HUES6 (cell line): ENCODE data around the gene RAD18.
A peak's percentile ranks its signal among the peaks of the same experiment; 100 is the strongest.

Experiments used
- H3K27ac ChIP-seq: 2 replicates; pipeline ENCODE4 v1.7.0; 2013; ENCODE audit warnings: low read depth, mild to moderate bottlenecking, low read length, inconsistent platforms
- H3K27me3 ChIP-seq: 2 replicates; pipeline ENCODE4 v1.6.1; 2013; ENCODE audit warnings: low read length; ENCODE audit not compliant: control insufficient read depth, insufficient read depth
- H3K36me3 ChIP-seq: 2 replicates; pipeline ENCODE4 v1.6.1; 2013; ENCODE audit warnings: low read length; ENCODE audit not compliant: control insufficient read depth, insufficient read depth
- H3K4me1 ChIP-seq: 2 replicates; pipeline ENCODE4 v1.6.1; 2013; ENCODE audit warnings: low read length; ENCODE audit not compliant: control insufficient read depth, insufficient read depth
- H3K4me3 ChIP-seq: 2 replicates; pipeline ENCODE4 v1.5.1; 2013; ENCODE audit warnings: low read depth, low read length
- H3K9ac ChIP-seq: one replicate; pipeline ENCODE4 v1.6.1; 2013; ENCODE audit warnings: mild to moderate bottlenecking, low read length
- H3K9me3 ChIP-seq: 2 replicates; pipeline ENCODE4 v1.6.1; 2013; ENCODE audit warnings: low read depth, low read length; ENCODE audit not compliant: control insufficient read depth, insufficient read depth

The RAD18 gene, protein sequence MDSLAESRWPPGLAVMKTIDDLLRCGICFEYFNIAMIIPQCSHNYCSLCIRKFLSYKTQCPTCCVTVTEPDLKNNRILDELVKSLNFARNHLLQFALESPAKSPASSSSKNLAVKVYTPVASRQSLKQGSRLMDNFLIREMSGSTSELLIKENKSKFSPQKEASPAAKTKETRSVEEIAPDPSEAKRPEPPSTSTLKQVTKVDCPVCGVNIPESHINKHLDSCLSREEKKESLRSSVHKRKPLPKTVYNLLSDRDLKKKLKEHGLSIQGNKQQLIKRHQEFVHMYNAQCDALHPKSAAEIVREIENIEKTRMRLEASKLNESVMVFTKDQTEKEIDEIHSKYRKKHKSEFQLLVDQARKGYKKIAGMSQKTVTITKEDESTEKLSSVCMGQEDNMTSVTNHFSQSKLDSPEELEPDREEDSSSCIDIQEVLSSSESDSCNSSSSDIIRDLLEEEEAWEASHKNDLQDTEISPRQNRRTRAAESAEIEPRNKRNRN

DNA sequence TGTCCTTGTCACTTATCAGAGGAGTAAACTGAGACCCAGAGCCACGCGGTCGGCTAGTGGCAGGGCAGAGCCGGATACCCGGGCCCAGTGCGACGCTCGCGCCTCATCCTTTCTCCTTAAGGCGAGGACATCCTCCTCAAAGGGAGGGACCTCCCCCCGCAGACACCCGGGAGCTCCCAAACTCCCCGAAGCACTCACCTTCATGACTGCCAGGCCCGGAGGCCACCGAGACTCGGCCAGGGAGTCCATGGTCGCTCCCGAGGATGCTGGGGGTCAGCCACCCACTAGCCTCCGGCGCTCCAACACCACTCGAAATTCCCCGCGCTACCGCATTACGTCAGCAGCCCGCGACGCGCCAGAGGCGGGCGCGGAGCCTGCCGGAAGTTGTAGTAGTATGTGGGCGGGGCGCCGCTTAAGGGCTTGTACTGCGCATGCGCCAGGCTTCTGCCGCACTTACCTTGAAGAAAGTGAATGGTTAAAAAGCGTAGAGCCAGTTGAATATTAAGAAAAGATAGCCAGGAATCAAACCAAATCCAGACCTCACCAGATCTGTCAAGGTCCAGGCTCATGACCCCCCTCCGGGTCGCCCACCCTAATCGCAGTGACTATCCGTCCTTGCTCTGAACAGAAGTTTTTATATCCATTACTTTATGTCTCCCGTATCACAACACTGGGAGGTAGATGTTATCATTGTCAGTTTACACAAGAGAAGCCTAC, at the start of gene RAD18:
Gene RAD18 (minus strand): TSS at position 336 of the 717 bp plus-strand sequence. CDS start 87 bp downstream, at position 249.
- peak within 1 kb of the TSS; percentile 97; the same call in 1 of the 2 replicates for H3K27ac ChIP-seq
- no peaks in the 10 kb centered on the region for H3K27me3 ChIP-seq
- H3K4me1 ChIP-seq, result peaks cover 31% of the 10 kb centered on the region
- H3K36me3 ChIP-seq, result peaks cover 9% of the 10 kb centered on the region
- H3K9ac ChIP-seq, result peak within 1 kb of the TSS; percentile 79
- H3K9me3 ChIP-seq, result no peaks in the 10 kb centered on the region
- peak within 1 kb of the TSS; percentile 83 for H3K4me3 ChIP-seq

DNA sequence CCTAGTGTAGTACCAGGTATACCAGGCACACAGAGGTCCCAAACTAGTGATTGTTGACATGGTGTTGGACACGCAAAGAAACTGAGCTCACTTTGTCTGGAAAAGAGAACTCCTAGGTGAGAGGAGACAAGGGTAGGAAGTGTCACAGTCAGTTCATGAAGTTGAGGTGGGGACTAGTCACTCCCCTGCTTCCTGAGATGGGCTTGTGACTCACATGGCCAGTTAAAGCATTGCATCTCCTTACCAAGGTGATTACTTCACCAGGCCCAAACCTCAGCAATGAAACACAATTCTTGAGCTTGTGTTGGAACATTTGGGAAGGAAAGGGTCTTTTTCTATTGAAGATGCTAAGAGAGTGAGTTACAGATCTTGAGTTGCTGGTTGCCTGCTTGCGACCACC, 49.2 kb upstream of the RAD18 start:
- H3K4me1 ChIP-seq, result peaks cover 4% of the 10 kb centered on the region; the same call in 1 of the 2 replicates
- H3K4me3 ChIP-seq, result no peak overlapping the region
- H3K27ac ChIP-seq, result no peak overlapping the region
- no peak overlapping the region for H3K9ac ChIP-seq
- H3K9me3 ChIP-seq, result no peaks in the 10 kb centered on the region
- no peaks in the 10 kb centered on the region for H3K27me3 ChIP-seq
- H3K36me3 ChIP-seq, result no peaks in the 10 kb centered on the region

DNA sequence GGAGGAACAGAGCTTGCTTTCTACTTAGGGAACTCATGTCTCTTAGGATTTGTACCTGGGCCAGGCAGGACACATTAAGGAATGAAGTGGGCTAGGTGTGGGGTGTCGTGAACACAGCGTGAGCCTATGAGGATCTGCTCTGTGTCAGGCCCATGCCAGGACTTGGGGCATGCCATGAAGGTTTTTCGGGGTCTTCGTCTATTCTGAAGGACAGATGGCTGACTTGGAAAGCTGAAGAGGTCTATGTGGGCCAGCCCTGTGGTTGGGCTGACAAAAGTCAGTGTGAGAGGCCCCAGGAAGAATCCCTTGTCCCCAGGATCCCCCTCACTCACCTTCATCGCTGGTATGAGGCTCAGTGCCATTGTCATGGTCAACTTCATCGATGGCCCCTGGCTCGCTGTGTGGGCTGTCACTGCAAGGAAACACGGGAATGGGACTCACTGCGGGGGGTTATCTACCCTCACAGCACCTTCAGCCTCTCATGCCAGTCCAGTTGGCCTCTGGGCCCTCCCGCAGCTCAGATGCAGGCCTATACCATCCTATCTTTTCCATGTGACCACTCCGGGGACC, 46.8 kb upstream of the RAD18 start:
- H3K36me3 ChIP-seq, result no peaks in the 10 kb centered on the region
- peaks cover 4% of the 10 kb centered on the region; the same call in 1 of the 2 replicates for H3K4me1 ChIP-seq
- no peaks in the 10 kb centered on the region for H3K27me3 ChIP-seq
- no peak overlapping the region for H3K4me3 ChIP-seq
- no peak overlapping the region for H3K27ac ChIP-seq
- no peak overlapping the region for H3K9ac ChIP-seq
- H3K9me3 ChIP-seq, result no peaks in the 10 kb centered on the region

- H3K27ac ChIP-seq, result no peak overlapping the region
- no peak overlapping the region for H3K9ac ChIP-seq
- H3K36me3 ChIP-seq, result no peaks in the 10 kb centered on the region
- no peak overlapping the region for H3K4me3 ChIP-seq
- peaks cover 4% of the 10 kb centered on the region; the same call in 1 of the 2 replicates for H3K4me1 ChIP-seq
- no peaks in the 10 kb centered on the region for H3K27me3 ChIP-seq
- no peaks in the 10 kb centered on the region for H3K9me3 ChIP-seq
These were observed 45.4 kb upstream of the RAD18 start for GRCh38 chr3:9008550-9009255.

DNA sequence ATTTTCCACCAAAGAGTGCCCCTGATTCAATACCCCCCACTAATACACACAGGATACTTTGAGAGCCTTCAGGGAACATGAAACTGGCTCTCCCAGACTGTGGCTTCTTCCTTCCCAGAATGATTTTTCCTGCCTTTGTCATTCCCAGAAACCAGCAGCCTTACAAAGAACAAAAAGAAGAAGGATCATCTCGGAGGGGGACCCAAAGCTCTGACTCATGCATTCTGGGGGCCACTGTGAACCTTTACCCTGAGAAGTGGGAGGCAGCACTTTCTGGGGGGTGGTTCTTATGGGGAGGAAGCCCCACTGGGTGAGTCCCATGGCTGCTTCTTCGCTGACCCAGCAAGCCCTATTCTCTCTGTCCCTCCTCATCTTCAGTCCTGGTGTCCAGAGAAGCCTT, 44.7 kb upstream of the RAD18 start:
- Histone ChIP-seq H3K9ac (no peak overlapping the region), H3K27me3 (no peaks in the 10 kb centered on the region), H3K9me3 (no peaks in the 10 kb centered on the region), H3K4me3 (no peak overlapping the region), H3K36me3 (no peaks in the 10 kb centered on the region), H3K4me1 (peaks cover 4% of the 10 kb centered on the region; the same call in 1 of the 2 replicates), H3K27ac (no peak overlapping the region)

DNA sequence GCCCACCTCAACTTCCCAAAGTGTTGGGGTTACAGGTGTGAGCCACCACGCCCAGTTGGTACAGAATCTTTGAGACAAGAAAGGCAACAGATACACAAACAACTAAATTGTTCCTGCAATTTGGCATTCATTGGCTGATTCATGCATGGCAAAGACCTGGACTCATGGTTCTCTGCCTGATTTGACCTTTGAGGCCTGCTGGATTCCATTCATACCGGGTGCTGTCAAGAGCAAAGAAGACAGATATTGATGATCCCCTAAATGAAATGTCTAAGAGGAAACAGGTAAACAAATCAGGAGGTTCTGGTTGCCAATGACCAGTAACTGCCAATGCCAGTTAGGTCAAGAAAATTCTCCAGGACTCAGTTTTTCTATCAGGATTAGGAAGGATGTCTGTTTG, 43.9 kb upstream of the RAD18 start:
- peaks cover 4% of the 10 kb centered on the region; the same call in 1 of the 2 replicates for H3K4me1 ChIP-seq
- no peaks in the 10 kb centered on the region for H3K36me3 ChIP-seq
- no peaks in the 10 kb centered on the region for H3K27me3 ChIP-seq
- no peaks in the 10 kb centered on the region for H3K9me3 ChIP-seq
- no peak overlapping the region for H3K9ac ChIP-seq
- H3K4me3 ChIP-seq, result no peak overlapping the region
- no peak overlapping the region for H3K27ac ChIP-seq

GRCh38 chr3:9000041-9000440, 36.8 kb upstream of the RAD18 start:
- H3K4me1 ChIP-seq, result no peaks in the 10 kb centered on the region
- no peaks in the 10 kb centered on the region; the same call in 1 of the 2 replicates for H3K27me3 ChIP-seq
- no peak overlapping the region for H3K4me3 ChIP-seq
- H3K27ac ChIP-seq, result no peak overlapping the region
- no peak overlapping the region for H3K9ac ChIP-seq
- no peaks in the 10 kb centered on the region for H3K9me3 ChIP-seq
- H3K36me3 ChIP-seq, result no peaks in the 10 kb centered on the region

- Histone ChIP-seq H3K9ac (no peak overlapping the region), H3K36me3 (no peaks in the 10 kb centered on the region), H3K27ac (no peak overlapping the region), H3K4me1 (peaks cover 7% of the 10 kb centered on the region; the same call in 1 of the 2 replicates), H3K27me3 (no peaks in the 10 kb centered on the region; the same call in 1 of the 2 replicates), H3K9me3 (no peaks in the 10 kb centered on the region), H3K4me3 (no peak overlapping the region)
These were observed 33.9 kb upstream of the RAD18 start for GRCh38 chr3:8997151-8997550.

GRCh38 chr3:8996681-8997121, 33.4 kb upstream of the RAD18 start:
- H3K4me1 ChIP-seq, result peaks cover 7% of the 10 kb centered on the region; the same call in 1 of the 2 replicates
- no peaks in the 10 kb centered on the region; the same call in 1 of the 2 replicates for H3K27me3 ChIP-seq
- no peaks in the 10 kb centered on the region for H3K36me3 ChIP-seq
- no peak overlapping the region for H3K4me3 ChIP-seq
- no peak overlapping the region for H3K9ac ChIP-seq
- no peak overlapping the region for H3K27ac ChIP-seq
- H3K9me3 ChIP-seq, result no peaks in the 10 kb centered on the region

- H3K36me3 ChIP-seq, result no peaks in the 10 kb centered on the region
- H3K4me3 ChIP-seq, result no peak overlapping the region
- H3K4me1 ChIP-seq, result peaks cover 7% of the 10 kb centered on the region; the same call in 1 of the 2 replicates
- H3K27ac ChIP-seq, result no peak overlapping the region
- H3K9ac ChIP-seq, result no peak overlapping the region
- H3K27me3 ChIP-seq, result no peaks in the 10 kb centered on the region; the same call in 1 of the 2 replicates
- H3K9me3 ChIP-seq, result no peaks in the 10 kb centered on the region
These were observed 32.9 kb upstream of the RAD18 start for GRCh38 chr3:8996216-8996615.
